WTC11 (cell line): ENCODE results near the gene DHRS2. TPM values are rescaled to one million over a fixed set of nuclear protein-coding genes. Genes with fewer than 3 reads are reported as not detected.

ENCODE experiments used
- ATAC-seq: fragments of 200-7000 bp; cut with Tn5 transposase; 2 replicates; pipeline ENCODE4 v1.10.0; 2021; ENCODE audit warnings: mild to moderate bottlenecking, moderate library complexity
- CTCF ChIA-PET: fragments of 300-600 bp; sonication (Branson Sonifier 250); formaldehyde crosslinking; loops from one replicate; lab custom pipeline; 2021; ENCODE audit warnings: antibody characterized with exemption; lab: Charles Lee
- POLR2A ChIA-PET: fragments of 350-600 bp; sonication (Branson Sonifier 250); formaldehyde crosslinking; loops from one replicate; lab custom pipeline; 2021; ENCODE audit warnings: antibody characterized with exemption; lab: Charles Lee
- DNase-seq: peaks from one replicate; pipeline ENCODE4 v3.0.0; 2021; ENCODE audit warnings: low spot score
- H3K27ac Mint-ChIP-seq: 2 replicates; pipeline ENCODE4 v1.8.0; 2021; ENCODE audit warnings: mixed read lengths
- H3K27me3 Mint-ChIP-seq: 2 replicates; pipeline ENCODE4 v1.8.0; 2021; ENCODE audit warnings: low read depth, mild to moderate bottlenecking, moderate library complexity, mixed read lengths
- H3K36me3 Mint-ChIP-seq: 2 replicates; pipeline ENCODE4 v1.8.0; 2021; ENCODE audit warnings: mixed read lengths
- H3K4me1 Mint-ChIP-seq: 2 replicates; pipeline ENCODE4 v1.8.0; 2022; ENCODE audit warnings: mixed read lengths
- H3K4me3 Mint-ChIP-seq: 2 replicates; pipeline ENCODE4 v1.8.0; 2021; ENCODE audit warnings: mild to moderate bottlenecking, moderate library complexity, mixed read lengths
- H3K9me3 Mint-ChIP-seq: 2 replicates; pipeline ENCODE4 v1.8.0; 2021; ENCODE audit warnings: mixed read lengths
- MXD4 ChIP-seq: fragments of 250-450 bp; sonication (Bioruptor Pico); IDR thresholded peaks from 2 replicates; pipeline ENCODE4 v1.8.0; 2021; ENCODE audit warnings: mild to moderate bottlenecking, moderate library complexity, borderline replicate concordance
- NFYB ChIP-seq: sonication (generic); formaldehyde crosslinking; conservative IDR thresholded peaks from 2 replicates; pipeline ENCODE4 v1.8.0; 2022; ENCODE audit warnings: low read depth, missing genetic modification reagents
- NR3C1 ChIP-seq: sonication (generic); formaldehyde crosslinking; conservative IDR thresholded peaks from 2 replicates; pipeline ENCODE4 v1.8.1; 2023; ENCODE audit warnings: low read depth, mild to moderate bottlenecking, missing genetic modification reagents
- SMAD4 ChIP-seq: sonication (generic); formaldehyde crosslinking; IDR thresholded peaks from 2 replicates; pipeline ENCODE4 v1.8.0; 2022; ENCODE audit warnings: mild to moderate bottlenecking, missing genetic modification reagents
- SOX15 ChIP-seq: fragments of 250-450 bp; sonication (Bioruptor Pico); IDR thresholded peaks from 2 replicates; pipeline ENCODE4 v1.9.0; 2021; ENCODE audit warnings: mild to moderate bottlenecking
- TEAD4 ChIP-seq: sonication (generic); formaldehyde crosslinking; IDR thresholded peaks from 2 replicates; pipeline ENCODE4 v1.8.0; 2022; ENCODE audit warnings: mild to moderate bottlenecking, missing genetic modification reagents
- ZNF121 ChIP-seq: sonication (generic); formaldehyde crosslinking; IDR thresholded peaks from 2 replicates; pipeline ENCODE4 v1.8.0; 2023; ENCODE audit warnings: missing genetic modification reagents
- ZNF423 ChIP-seq: fragments of 250-450 bp; sonication (Bioruptor Pico); IDR thresholded peaks from 2 replicates; pipeline ENCODE4 v2.1.2; 2022; ENCODE audit warnings: mild to moderate bottlenecking, moderate library complexity
- total RNA-seq: library from RNA; stranded (reverse); gene quantifications from 3 replicates; pipeline ENCODE4 v1.2.3, GENCODE V29; 2021
- TF ChIP-seq, protein P1 (sequence below): sonication (generic); formaldehyde crosslinking; IDR thresholded peaks from 2 replicates; pipeline ENCODE4 v1.8.0; 2023; ENCODE audit warnings: missing genetic modification reagents, mild to moderate bottlenecking, borderline replicate concordance
- TF ChIP-seq, protein P2 (sequence below): fragments of 250-450 bp; sonication (Bioruptor Pico); IDR thresholded peaks from 2 replicates; pipeline ENCODE4 v1.9.0; 2021; ENCODE audit warnings: moderate library complexity, mild to moderate bottlenecking, inconsistent platforms, borderline replicate concordance
- TF ChIP-seq, protein P3 (sequence below): fragments of 250-450 bp; sonication (Bioruptor Pico); IDR thresholded peaks from 2 replicates; pipeline ENCODE4 v1.9.0; 2021; ENCODE audit warnings: mild to moderate bottlenecking
- TF ChIP-seq, protein P4 (sequence below): sonication (generic); formaldehyde crosslinking; IDR thresholded peaks from 2 replicates; pipeline ENCODE4 v1.8.1; 2023; ENCODE audit warnings: mild to moderate bottlenecking, moderate library complexity, missing genetic modification reagents
- TF ChIP-seq, protein P5 (sequence below): fragments of 200-600 bp; IDR thresholded peaks from 2 replicates; pipeline ENCODE4 v1.8.0; 2022; ENCODE audit warnings: antibody characterized with exemption
- TF ChIP-seq, protein P6 (sequence below): sonication (generic); formaldehyde crosslinking; IDR thresholded peaks from 2 replicates; pipeline ENCODE4 v1.8.0; 2022; ENCODE audit warnings: mild to moderate bottlenecking, missing genetic modification reagents
- TF ChIP-seq, protein P7 (sequence below): sonication (generic); formaldehyde crosslinking; IDR thresholded peaks from 2 replicates; pipeline ENCODE4 v1.8.0; 2022; ENCODE audit warnings: missing genetic modification reagents
- TF ChIP-seq, protein P8 (sequence below): sonication (generic); formaldehyde crosslinking; IDR thresholded peaks from 2 replicates; pipeline ENCODE4 v1.8.1; 2022; ENCODE audit warnings: mild to moderate bottlenecking, missing genetic modification reagents, moderate library complexity, borderline replicate concordance
- TF ChIP-seq, protein P9 (sequence below): sonication (generic); formaldehyde crosslinking; IDR thresholded peaks from 2 replicates; pipeline ENCODE4 v1.8.1; 2023; ENCODE audit warnings: mild to moderate bottlenecking, missing genetic modification reagents, moderate library complexity

Gene DHRS2
- total RNA-seq, 1 experiment from 2014 or later: 4.5 TPM

DNA sequence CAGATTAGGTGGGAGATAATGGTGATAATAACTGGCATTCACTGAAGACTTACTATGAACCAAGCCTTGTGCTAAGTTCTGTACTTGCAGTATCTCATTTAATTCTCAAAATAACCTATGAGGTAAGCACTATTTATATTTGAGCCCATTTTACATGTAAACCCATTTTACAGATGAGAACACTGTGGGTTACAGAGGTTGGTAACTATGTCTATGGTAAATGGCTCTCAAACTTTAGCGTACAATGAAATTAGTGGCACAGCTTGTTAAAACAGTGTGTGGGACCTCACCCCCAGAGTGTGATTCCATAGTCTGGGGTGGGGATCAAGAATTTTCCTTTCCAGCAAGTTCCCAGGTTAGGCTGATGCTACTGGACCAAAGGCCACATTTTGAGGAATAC is 35.4 kb upstream of the DHRS2 start (continued):
- TF ChIP-seq ZNF121 (no peak), SOX15 (CRISPR knock-in tag) (no peak), MXD4 (CRISPR knock-in tag) (no peak), TEAD4 (CRISPR knock-in tag) (no peak)
- TF ChIP-seq, protein P1, sequence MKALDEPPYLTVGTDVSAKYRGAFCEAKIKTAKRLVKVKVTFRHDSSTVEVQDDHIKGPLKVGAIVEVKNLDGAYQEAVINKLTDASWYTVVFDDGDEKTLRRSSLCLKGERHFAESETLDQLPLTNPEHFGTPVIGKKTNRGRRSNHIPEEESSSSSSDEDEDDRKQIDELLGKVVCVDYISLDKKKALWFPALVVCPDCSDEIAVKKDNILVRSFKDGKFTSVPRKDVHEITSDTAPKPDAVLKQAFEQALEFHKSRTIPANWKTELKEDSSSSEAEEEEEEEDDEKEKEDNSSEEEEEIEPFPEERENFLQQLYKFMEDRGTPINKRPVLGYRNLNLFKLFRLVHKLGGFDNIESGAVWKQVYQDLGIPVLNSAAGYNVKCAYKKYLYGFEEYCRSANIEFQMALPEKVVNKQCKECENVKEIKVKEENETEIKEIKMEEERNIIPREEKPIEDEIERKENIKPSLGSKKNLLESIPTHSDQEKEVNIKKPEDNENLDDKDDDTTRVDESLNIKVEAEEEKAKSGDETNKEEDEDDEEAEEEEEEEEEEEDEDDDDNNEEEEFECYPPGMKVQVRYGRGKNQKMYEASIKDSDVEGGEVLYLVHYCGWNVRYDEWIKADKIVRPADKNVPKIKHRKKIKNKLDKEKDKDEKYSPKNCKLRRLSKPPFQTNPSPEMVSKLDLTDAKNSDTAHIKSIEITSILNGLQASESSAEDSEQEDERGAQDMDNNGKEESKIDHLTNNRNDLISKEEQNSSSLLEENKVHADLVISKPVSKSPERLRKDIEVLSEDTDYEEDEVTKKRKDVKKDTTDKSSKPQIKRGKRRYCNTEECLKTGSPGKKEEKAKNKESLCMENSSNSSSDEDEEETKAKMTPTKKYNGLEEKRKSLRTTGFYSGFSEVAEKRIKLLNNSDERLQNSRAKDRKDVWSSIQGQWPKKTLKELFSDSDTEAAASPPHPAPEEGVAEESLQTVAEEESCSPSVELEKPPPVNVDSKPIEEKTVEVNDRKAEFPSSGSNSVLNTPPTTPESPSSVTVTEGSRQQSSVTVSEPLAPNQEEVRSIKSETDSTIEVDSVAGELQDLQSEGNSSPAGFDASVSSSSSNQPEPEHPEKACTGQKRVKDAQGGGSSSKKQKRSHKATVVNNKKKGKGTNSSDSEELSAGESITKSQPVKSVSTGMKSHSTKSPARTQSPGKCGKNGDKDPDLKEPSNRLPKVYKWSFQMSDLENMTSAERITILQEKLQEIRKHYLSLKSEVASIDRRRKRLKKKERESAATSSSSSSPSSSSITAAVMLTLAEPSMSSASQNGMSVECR (CRISPR knock-in tag): no peak
- TF ChIP-seq, protein P2, sequence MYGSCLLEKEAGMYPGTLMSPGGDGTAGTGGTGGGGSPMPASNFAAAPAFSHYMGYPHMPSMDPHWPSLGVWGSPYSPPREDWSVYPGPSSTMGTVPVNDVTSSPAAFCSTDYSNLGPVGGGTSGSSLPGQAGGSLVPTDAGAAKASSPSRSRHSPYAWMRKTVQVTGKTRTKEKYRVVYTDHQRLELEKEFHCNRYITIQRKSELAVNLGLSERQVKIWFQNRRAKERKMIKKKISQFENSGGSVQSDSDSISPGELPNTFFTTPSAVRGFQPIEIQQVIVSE (CRISPR knock-in tag): no peak
- TF ChIP-seq, protein P3, sequence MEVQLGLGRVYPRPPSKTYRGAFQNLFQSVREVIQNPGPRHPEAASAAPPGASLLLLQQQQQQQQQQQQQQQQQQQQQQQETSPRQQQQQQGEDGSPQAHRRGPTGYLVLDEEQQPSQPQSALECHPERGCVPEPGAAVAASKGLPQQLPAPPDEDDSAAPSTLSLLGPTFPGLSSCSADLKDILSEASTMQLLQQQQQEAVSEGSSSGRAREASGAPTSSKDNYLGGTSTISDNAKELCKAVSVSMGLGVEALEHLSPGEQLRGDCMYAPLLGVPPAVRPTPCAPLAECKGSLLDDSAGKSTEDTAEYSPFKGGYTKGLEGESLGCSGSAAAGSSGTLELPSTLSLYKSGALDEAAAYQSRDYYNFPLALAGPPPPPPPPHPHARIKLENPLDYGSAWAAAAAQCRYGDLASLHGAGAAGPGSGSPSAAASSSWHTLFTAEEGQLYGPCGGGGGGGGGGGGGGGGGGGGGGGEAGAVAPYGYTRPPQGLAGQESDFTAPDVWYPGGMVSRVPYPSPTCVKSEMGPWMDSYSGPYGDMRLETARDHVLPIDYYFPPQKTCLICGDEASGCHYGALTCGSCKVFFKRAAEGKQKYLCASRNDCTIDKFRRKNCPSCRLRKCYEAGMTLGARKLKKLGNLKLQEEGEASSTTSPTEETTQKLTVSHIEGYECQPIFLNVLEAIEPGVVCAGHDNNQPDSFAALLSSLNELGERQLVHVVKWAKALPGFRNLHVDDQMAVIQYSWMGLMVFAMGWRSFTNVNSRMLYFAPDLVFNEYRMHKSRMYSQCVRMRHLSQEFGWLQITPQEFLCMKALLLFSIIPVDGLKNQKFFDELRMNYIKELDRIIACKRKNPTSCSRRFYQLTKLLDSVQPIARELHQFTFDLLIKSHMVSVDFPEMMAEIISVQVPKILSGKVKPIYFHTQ: no peak
- TF ChIP-seq, protein P4, sequence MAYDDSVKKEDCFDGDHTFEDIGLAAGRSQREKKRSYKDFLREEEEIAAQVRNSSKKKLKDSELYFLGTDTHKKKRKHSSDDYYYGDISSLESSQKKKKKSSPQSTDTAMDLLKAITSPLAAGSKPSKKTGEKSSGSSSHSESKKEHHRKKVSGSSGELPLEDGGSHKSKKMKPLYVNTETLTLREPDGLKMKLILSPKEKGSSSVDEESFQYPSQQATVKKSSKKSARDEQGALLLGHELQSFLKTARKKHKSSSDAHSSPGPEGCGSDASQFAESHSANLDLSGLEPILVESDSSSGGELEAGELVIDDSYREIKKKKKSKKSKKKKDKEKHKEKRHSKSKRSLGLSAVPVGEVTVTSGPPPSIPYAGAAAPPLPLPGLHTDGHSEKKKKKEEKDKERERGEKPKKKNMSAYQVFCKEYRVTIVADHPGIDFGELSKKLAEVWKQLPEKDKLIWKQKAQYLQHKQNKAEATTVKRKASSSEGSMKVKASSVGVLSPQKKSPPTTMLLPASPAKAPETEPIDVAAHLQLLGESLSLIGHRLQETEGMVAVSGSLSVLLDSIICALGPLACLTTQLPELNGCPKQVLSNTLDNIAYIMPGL (CRISPR knock-in tag): no peak
- TF ChIP-seq, protein P5, sequence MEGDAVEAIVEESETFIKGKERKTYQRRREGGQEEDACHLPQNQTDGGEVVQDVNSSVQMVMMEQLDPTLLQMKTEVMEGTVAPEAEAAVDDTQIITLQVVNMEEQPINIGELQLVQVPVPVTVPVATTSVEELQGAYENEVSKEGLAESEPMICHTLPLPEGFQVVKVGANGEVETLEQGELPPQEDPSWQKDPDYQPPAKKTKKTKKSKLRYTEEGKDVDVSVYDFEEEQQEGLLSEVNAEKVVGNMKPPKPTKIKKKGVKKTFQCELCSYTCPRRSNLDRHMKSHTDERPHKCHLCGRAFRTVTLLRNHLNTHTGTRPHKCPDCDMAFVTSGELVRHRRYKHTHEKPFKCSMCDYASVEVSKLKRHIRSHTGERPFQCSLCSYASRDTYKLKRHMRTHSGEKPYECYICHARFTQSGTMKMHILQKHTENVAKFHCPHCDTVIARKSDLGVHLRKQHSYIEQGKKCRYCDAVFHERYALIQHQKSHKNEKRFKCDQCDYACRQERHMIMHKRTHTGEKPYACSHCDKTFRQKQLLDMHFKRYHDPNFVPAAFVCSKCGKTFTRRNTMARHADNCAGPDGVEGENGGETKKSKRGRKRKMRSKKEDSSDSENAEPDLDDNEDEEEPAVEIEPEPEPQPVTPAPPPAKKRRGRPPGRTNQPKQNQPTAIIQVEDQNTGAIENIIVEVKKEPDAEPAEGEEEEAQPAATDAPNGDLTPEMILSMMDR: no peak
- TF ChIP-seq, protein P6, sequence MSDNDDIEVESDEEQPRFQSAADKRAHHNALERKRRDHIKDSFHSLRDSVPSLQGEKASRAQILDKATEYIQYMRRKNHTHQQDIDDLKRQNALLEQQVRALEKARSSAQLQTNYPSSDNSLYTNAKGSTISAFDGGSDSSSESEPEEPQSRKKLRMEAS (CRISPR knock-in tag): no peak

DNA sequence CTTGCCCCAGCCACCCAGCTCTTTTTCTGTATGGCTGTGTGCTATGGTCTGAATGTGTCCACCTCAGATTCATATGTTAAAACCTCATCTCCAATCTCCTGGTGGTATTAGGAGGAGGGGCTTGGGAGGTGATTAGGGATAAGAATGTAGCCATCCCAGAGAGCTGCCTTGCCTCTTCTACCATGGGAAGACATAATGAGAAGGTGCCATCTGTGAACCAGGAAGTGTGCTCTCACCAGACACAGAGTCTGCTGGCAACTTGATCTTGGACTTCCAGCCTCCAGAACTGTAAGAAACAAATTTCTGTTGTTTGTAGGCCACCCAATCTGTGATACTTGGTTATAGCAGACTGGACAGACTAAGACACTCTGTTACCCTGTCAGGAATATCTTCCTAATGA is 34.7 kb upstream of the DHRS2 start:
- Mint-ChIP-seq H3K9me3 (0 out of 2 replicates have a peak, but pooled peaks cover 3% of the 10 kb centered on the region), H3K27ac (no peak overlapping the region), H3K36me3 (no peaks in the 10 kb centered on the region), H3K4me1 (no peaks in the 10 kb centered on the region), H3K4me3 (no peak overlapping the region), H3K27me3 (peaks cover 5% of the 10 kb centered on the region)
- ATAC-seq (no peak), DNase-seq (no peak)
- CTCF ChIA-PET: interaction anchor here (1.5 kb wide), 1 partner anchor 13 kb away, joined by 8 read pairs; no protein-coding TSS in a partner anchor
- POLR2A ChIA-PET: no interaction called here
- TF ChIP-seq SMAD4 (CRISPR knock-in tag): no peak
- TF ChIP-seq, protein P7, sequence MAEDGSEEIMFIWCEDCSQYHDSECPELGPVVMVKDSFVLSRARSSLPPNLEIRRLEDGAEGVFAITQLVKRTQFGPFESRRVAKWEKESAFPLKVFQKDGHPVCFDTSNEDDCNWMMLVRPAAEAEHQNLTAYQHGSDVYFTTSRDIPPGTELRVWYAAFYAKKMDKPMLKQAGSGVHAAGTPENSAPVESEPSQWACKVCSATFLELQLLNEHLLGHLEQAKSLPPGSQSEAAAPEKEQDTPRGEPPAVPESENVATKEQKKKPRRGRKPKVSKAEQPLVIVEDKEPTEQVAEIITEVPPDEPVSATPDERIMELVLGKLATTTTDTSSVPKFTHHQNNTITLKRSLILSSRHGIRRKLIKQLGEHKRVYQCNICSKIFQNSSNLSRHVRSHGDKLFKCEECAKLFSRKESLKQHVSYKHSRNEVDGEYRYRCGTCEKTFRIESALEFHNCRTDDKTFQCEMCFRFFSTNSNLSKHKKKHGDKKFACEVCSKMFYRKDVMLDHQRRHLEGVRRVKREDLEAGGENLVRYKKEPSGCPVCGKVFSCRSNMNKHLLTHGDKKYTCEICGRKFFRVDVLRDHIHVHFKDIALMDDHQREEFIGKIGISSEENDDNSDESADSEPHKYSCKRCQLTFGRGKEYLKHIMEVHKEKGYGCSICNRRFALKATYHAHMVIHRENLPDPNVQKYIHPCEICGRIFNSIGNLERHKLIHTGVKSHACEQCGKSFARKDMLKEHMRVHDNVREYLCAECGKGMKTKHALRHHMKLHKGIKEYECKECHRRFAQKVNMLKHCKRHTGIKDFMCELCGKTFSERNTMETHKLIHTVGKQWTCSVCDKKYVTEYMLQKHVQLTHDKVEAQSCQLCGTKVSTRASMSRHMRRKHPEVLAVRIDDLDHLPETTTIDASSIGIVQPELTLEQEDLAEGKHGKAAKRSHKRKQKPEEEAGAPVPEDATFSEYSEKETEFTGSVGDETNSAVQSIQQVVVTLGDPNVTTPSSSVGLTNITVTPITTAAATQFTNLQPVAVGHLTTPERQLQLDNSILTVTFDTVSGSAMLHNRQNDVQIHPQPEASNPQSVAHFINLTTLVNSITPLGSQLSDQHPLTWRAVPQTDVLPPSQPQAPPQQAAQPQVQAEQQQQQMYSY: no peak
- TF ChIP-seq NR3C1 (CRISPR knock-in tag): no peak
- no peak for TF ChIP-seq NFYB (CRISPR knock-in tag)
- TF ChIP-seq ZNF423 (CRISPR knock-in tag): no peak
- TF ChIP-seq, protein P8, sequence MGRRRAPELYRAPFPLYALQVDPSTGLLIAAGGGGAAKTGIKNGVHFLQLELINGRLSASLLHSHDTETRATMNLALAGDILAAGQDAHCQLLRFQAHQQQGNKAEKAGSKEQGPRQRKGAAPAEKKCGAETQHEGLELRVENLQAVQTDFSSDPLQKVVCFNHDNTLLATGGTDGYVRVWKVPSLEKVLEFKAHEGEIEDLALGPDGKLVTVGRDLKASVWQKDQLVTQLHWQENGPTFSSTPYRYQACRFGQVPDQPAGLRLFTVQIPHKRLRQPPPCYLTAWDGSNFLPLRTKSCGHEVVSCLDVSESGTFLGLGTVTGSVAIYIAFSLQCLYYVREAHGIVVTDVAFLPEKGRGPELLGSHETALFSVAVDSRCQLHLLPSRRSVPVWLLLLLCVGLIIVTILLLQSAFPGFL (CRISPR knock-in tag): no peak
- TF ChIP-seq, protein P9, sequence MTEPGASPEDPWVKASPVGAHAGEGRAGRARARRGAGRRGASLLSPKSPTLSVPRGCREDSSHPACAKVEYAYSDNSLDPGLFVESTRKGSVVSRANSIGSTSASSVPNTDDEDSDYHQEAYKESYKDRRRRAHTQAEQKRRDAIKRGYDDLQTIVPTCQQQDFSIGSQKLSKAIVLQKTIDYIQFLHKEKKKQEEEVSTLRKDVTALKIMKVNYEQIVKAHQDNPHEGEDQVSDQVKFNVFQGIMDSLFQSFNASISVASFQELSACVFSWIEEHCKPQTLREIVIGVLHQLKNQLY (CRISPR knock-in tag): no peak
